Prostate gland (tissue), 2 donors: Measurements from ENCODE around the gene ASCL4. TPM values are rescaled to one million over a fixed set of nuclear protein-coding genes. Genes with fewer than 3 reads are reported as not detected.

ENCODE experiments used
- DNase-seq: peaks from one replicate; pipeline ENCODE4 v3.0.0-alpha.2; 2019; ENCODE audit warnings: low spot score
- H3K27ac ChIP-seq, 2 donors: fragments of 200-600 bp; sonication (generic); 2 replicates each; pipeline ENCODE4 v1.5.1; 2017 to 2019
- H3K27me3 ChIP-seq: fragments of 200-600 bp; sonication (generic); replicated peaks from 2 replicates; pipeline ENCODE4 v1.5.1; 2019; ENCODE audit not compliant: insufficient read depth
- H3K36me3 ChIP-seq, 2 donors: fragments of 200-600 bp; sonication (generic); 1 replicate in 1 of 2; 2 replicates in 1 of 2; pipeline versions ENCODE4 v1.5.1 to v1.8.1; 2017 to 2019
- H3K4me1 ChIP-seq: fragments of 200-600 bp; sonication (generic); replicated peaks from 2 replicates; pipeline ENCODE4 v1.5.1; 2019
- H3K4me3 ChIP-seq, 2 donors: fragments of 200-600 bp; sonication (generic); 2 replicates each; pipeline ENCODE4 v1.5.1; 2017 to 2019
- H3K9me3 ChIP-seq: fragments of 200-600 bp; sonication (generic); 2 replicates; pipeline ENCODE4 v1.5.1; 2017
- CTCF ChIP-seq, 4 experiments: fragments of 200-600 bp in 2 of 4; fragments of 450-650 bp in 2 of 4; sonication (generic) in 2 of 4; IDR thresholded peaks; 1 replicate in 3 of 4; 2 replicates in 1 of 4; pipeline ENCODE4 v1.5.1; 2016 to 2019; ENCODE audit warnings: antibody characterized with exemption in 4 of 4, mild to moderate bottlenecking in 2 of 4, moderate library complexity in 2 of 4
- POLR2A ChIP-seq: fragments of 450-650 bp; IDR thresholded peaks from one replicate; pipeline ENCODE4 v1.6.1; 2016; ENCODE audit warnings: antibody characterized with exemption, mild to moderate bottlenecking
- POLR2AphosphoS5 ChIP-seq: sonication (generic); formaldehyde crosslinking; IDR thresholded peaks from one replicate; pipeline ENCODE4 v1.6.1; 2017; ENCODE audit warnings: antibody characterized with exemption
- WGBS: methylation state at CpG from one replicate; pipeline ENCODE4 v1.1.5; 2018; 5-methylcytosine and 5-hydroxymethylcytosine counted together
- intact Hi-C: fragments of 100-400 bp; cut with DNase I; formaldehyde crosslinking; loops from one replicate; pipeline ENCODE4 v1.14.2; 2022
- total RNA-seq, 2 donors: library from RNA; depleted of rRNA; stranded (reverse); fragments of >200 nt; gene quantifications; one replicate each; pipeline ENCODE4 v1.1.0, GENCODE V29; 2016

The ASCL4 gene
- total RNA-seq, 2 donors from 2014 or later: not detected

DNA sequence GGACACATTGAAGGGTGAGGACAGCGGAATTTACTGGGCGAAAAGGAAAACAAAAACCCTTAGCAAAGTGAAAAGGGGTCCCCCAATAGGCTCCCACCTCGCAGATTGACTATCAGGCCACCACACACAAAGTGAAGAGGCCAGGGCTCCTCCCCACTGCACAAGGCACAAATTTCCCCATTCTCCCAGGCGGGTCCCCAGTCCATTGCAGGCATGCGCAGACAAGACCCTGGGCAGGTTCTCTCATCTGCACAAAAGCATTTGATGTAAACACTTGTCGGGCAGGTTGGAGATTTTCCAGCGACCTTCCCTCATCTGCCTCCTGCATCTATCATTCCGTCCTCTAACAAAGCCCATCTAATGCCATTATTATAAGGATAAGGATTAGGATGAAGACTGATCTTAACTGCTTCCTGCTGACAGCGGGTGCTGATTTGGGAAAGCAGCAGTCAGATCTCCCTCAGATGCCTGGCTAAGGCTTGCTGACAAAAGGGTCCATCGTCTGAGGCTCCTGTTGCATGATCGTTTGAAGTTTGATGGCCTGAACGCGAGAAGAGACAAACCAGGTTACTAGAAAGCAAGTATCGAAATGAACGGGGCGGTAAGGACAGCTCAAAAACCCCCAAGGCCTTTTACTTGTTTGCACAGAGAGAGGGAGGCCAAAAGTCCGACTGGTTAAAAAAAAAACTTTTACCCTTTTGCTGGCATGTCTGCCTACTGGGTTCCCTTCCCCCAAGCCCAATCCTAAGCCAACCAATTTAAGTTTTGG, 14.4 kb downstream of the ASCL4 start:
- Histone ChIP-seq H3K27ac (no peak overlapping the region), H3K4me3 (no peak overlapping the region), H3K4me1 (no peaks in the 10 kb centered on the region), H3K36me3 (no peaks in the 10 kb centered on the region), H3K27me3 (no peaks in the 10 kb centered on the region), H3K9me3 (no peaks in the 10 kb centered on the region)
- no peak for DNase-seq
- TF ChIP-seq POLR2A: no peak
- TF ChIP-seq POLR2AphosphoS5: no peak
- TF ChIP-seq CTCF (IDR thresholded peaks at IDR 0.05): no peak
- 43% methylated on average over 17 of the region's 17 CpGs for WGBS
- intact Hi-C loops: no loop called here

GRCh38 chr12:107791465-107792089, 17.1 kb downstream of the ASCL4 start:
- no peak for DNase-seq
- 61% methylated on average over 1 of the region's 1 CpG for WGBS
- intact Hi-C loops: no loop called here
- H3K4me1 ChIP-seq: no peaks in the 10 kb centered on the region
- no peaks in the 10 kb centered on the region for H3K36me3 ChIP-seq
- no peaks in the 10 kb centered on the region for H3K27me3 ChIP-seq
- H3K9me3 ChIP-seq: no peaks in the 10 kb centered on the region
- H3K27ac ChIP-seq: no peak overlapping the region
- H3K4me3 ChIP-seq: no peak overlapping the region
- TF ChIP-seq POLR2A: no peak
- no peak for TF ChIP-seq POLR2AphosphoS5
- no peak for TF ChIP-seq CTCF (IDR thresholded peaks at IDR 0.05)

GRCh38 chr12:107794451-107794850, 19.9 kb downstream of the ASCL4 start:
- no peaks in the 10 kb centered on the region for H3K27me3 ChIP-seq
- intact Hi-C loops: no loop called here
- no peak for DNase-seq
- WGBS: 73% methylated on average over 3 of the region's 3 CpGs
- no peak overlapping the region for H3K27ac ChIP-seq
- H3K4me1 ChIP-seq: peaks cover 2% of the 10 kb centered on the region
- H3K9me3 ChIP-seq: no peaks in the 10 kb centered on the region
- no peaks in the 10 kb centered on the region for H3K36me3 ChIP-seq
- TF ChIP-seq CTCF (IDR thresholded peaks at IDR 0.05) (no peak), POLR2A (no peak), POLR2AphosphoS5 (no peak)
- no peak overlapping the region for H3K4me3 ChIP-seq

- intact Hi-C loops: no loop called here
- peaks cover 2% of the 10 kb centered on the region for H3K4me1 ChIP-seq
- no peaks in the 10 kb centered on the region for H3K9me3 ChIP-seq
- no peak for TF ChIP-seq POLR2A
- no peak for TF ChIP-seq CTCF (IDR thresholded peaks at IDR 0.05)
- no peak for TF ChIP-seq POLR2AphosphoS5
- DNase-seq: no peak
- no peaks in the 10 kb centered on the region for H3K27me3 ChIP-seq
- no peaks in the 10 kb centered on the region for H3K36me3 ChIP-seq
- no peak overlapping the region for H3K27ac ChIP-seq
- WGBS: 34% methylated on average over 3 of the region's 3 CpGs
- no peak overlapping the region for H3K4me3 ChIP-seq
Measured at GRCh38 chr12:107798580-107798979, 24.1 kb downstream of the ASCL4 start.

DNA sequence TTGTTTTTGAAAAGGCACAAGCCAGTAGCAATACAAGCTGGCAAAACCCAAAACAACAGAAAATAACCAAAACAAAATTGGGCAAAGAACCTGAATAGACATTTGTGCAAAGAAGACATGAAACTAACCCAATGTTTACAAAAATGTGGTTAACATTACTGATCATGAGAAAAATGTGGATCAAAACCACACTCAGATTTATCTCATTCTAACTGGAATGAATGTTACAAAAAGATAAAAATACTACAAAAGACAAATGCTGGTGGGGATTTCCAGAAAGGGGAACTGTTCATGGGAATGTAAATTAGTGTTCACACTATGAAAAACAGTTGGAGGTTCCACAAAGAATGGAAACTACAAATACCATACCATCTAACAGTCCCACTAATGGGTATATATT, 26.6 kb downstream of the ASCL4 start:
- H3K4me1 ChIP-seq: peaks cover 2% of the 10 kb centered on the region
- no peak for TF ChIP-seq POLR2A
- no peak for TF ChIP-seq CTCF (IDR thresholded peaks at IDR 0.05)
- TF ChIP-seq POLR2AphosphoS5: no peak
- H3K27ac ChIP-seq: no peak overlapping the region
- no peaks in the 10 kb centered on the region for H3K9me3 ChIP-seq
- no peak for DNase-seq
- no peaks in the 10 kb centered on the region for H3K36me3 ChIP-seq
- no peaks in the 10 kb centered on the region for H3K27me3 ChIP-seq
- H3K4me3 ChIP-seq: no peak overlapping the region
- intact Hi-C loops: no loop called here
